Measurements from ENCODE around the gene ERF.

Gene ERF

GRCh38 chr19:42254850-42255765, at the start of gene ERF:
ERF (minus strand) TSS chr19:42255128; CDS start chr19:42254999, 129 bp downstream.
- FAIRE-seq: no peak

DNA sequence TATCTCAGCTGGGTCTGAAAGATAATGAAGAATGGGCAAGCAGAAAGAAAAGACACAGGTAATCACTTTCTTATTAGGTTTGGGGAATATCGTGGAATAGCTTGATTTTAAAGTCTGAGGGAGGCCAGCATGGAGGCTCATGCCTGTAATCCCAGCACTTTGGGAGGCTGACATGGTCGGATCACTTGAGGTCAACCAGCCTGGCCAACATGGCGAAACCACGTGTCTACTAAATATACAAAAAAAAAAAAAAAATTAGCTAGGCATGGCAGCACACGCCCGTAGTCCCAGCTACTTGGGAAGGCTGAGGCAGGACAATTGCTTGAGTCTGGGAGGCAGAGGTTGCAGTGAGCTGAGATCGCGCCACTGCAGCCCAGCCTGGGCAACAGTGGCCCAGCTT, 48.9 kb upstream of the ERF start:
- FAIRE-seq: no peak

DNA sequence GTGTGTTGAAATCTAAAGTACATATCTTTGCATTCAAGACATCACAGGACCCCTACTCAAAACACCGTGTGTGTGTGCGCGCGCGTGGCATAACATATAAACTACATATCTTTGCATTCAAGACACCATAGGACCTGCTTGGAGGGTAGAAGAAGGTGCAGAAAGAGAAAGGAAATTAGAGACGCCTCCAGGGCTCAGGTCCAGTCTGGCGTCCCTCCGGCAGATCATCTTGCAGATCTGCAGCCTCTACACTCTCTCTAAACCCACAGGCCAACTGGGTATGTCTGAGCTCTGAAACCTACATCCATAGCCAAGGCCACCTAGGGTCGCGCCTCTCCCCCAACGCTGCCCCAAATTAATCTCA, 48.2 kb upstream of the ERF start:
- no peak for FAIRE-seq

DNA sequence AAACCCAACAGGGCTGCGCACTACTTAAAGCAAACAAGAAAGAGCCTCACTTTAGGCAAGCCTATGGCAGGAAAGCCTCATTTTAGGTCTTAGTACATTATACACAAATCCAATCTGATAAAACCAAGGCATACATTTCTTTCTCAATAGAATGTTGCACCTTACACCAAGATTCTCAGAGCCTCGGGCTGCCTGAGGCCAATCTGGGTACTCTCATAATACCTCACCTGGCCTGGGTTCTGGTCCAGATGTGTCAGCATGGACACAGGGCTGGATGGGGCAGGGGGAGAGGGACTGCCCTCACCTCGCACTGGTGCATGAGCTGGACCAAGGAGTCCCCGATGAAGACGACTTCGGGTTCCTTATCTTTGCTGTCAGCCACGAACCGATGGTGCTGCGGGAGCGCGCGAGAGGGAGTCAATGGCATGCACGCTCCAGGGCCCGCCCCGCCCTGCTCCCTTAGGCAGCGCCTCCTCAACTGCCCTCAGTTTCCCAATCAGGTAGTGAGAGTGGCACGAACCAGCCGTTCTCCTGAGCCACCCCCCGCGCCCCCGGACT, 46.8 kb upstream of the ERF start, which contains the start of gene PRR19:
Gene PRR19 (plus strand): TSS at position 487 of the 558 bp plus-strand sequence. CDS start 7,453 bp downstream, outside the sequence.
- no peak for FAIRE-seq

DNA sequence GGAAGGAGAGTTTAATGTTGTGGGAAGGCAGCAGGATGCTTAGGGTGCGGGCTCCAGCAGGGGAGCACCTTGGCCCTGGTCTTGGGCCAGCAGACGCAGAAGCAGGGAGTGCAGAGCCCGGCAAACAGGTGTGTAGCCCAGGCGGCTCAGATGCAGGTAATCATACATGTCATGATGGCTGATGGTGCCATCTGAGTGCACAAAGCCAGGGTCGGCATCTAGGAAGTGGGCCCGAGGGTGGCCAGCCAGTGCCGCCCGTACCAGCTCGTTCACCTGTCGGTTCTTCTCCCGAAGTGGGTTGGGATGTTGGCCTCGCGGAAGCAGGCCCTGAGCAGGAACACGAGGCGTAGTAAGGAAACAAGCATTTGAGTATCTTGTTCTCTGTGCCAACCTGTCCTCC, 42.1 kb upstream of the ERF start:
- no peak for FAIRE-seq

- no peak for FAIRE-seq
Measured at GRCh38 chr19:42295831-42296525, 41.0 kb upstream of the ERF start.

GRCh38 chr19:42295342-42295741, 40.4 kb upstream of the ERF start:
- no peak for FAIRE-seq

DNA sequence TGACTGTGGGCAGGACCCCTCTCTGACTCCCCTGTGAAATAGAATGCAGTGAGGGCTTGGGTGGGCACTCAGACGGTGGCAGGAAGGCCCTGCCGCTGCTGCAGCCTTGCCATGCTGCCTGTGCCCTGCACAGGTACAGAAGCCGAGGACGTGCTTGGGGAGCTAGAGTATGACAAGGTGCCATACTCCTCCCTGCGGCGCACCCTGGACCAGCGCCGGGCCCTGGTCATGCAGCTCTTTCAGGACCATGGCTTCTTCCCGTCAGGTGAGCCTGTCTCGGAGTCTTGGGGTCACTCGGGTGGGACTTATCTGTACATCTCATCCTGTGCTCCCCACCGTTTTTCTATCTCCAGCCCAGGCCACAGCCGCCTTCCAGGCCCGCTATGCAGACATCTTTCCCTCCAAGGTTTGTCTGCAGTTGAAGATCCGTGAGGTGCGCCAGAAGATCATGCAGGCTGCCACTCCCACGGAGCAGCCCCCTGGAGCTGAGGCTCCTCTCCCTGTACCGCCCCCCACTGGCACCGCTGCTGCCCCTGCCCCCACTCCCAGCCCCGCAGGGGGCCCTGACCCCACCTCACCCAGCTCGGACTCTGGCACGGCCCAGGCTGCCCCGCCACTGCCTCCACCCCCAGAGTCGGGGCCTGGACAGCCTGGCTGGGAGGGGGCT, 39.7 kb upstream of the ERF start:
- FAIRE-seq: no peak

- FAIRE-seq: no peak
Measured at GRCh38 chr19:42293948-42294347, 39.0 kb upstream of the ERF start.

- FAIRE-seq: no peak
Measured at GRCh38 chr19:42293540-42293939, 38.6 kb upstream of the ERF start.

GRCh38 chr19:42292963-42293362, 38.0 kb upstream of the ERF start:
- no peak for FAIRE-seq

- no peak for FAIRE-seq
Measured at GRCh38 chr19:42292042-42292960, 37.4 kb upstream of the ERF start.

DNA sequence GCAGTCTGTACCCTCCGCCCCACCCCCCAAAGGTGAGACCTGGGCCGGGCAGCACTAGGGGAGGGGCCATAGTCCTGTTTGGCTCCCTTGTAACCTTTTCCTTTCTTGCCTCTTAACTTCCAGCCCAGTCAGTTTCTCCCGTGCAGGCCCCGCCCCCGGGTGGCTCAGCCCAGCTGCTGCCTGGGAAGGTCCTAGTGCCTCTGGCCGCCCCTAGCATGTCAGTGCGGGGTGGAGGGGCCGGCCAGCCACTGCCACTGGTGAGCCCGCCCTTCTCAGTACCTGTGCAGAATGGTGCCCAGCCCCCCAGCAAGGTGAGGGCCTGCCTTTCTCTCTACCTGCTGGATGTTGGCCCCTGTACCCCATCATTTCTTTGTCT, 36.5 kb upstream of the ERF start:
- no peak for FAIRE-seq

GRCh38 chr19:42290523-42291434, 35.9 kb upstream of the ERF start:
- no peak for FAIRE-seq

DNA sequence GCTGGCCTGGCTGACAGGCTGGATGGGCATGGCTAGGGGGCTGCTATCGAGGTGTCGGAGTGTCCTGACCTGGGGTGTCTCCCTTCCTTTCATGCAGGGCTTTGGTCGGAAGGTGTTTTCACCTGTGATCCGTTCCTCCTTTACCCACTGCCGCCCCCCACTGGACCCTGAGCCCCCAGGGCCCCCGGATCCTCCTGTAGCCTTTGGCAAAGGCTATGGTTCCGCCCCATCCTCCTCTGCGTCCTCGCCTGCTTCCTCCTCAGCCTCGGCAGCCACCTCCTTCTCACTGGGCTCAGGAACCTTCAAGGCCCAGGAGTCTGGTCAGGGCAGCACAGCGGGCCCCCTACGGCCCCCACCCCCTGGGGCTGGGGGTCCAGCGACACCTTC, 35.2 kb upstream of the ERF start:
- FAIRE-seq: no peak

DNA sequence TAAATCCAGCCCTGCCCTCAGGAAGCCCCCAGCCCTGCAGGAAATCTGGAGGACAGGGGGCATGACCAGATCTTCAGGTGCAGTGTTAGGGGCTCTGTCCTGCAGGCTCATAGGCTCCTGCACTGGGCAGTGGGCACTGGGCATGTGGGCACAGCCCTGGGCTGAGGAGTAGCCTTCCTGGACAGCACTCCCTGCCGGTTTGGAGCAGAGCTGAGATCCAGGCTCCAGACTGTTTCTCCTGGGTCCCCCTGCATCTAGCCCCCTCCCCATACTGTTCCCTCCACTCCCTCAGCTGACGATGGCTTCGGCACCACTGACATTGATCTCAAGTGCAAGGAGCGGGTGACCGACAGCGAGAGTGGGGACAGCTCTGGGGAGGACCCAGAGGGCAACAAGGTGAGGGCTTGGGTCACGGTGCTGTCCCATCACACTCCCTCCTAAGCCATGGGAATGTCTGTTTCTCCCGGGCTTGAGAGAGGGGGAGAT, 34.7 kb upstream of the ERF start:
- FAIRE-seq: no peak

- FAIRE-seq: no peak
Measured at GRCh38 chr19:42288881-42289555, 34.1 kb upstream of the ERF start.

GRCh38 chr19:42288387-42288786, 33.5 kb upstream of the ERF start:
- no peak for FAIRE-seq

- FAIRE-seq: no peak
Measured at GRCh38 chr19:42287827-42288107, 32.8 kb upstream of the ERF start.
